ENCODE results near the gene MAFG. TPM values are rescaled to one million over a fixed set of nuclear protein-coding genes. Genes with fewer than 3 reads are reported as not detected.
A peak's percentile ranks its signal among the peaks of the same experiment; 100 is the strongest.

The MAFG gene
- total and polyA plus RNA-seq, 2 of the 13 experiments (the other 11 are each of a cell fraction or from before 2014, with no cell fraction given), result 14.5 to 20.0 TPM

DNA sequence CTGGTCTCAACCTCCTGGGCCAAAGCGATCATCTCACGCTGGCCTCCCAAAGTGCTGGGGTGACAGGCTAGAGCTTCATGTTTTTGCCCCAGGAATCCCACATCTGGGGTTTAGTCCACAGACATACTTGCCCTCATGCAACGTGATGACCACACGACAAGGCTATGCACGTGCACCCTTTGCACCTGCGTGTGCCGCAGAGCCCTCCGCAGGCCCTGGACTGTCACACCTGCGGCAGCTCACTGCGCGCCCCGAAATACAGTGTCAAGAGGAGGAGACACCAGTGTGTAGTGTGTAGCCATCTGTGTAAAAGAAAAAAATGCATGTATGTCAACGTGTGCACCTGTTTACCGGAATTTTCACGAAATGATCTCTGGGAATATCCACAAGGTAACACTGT, 23.0 kb upstream of the MAFG start (continued):
- TF ChIP-seq POLR2G (IDR thresholded peaks at IDR 0.05; ENCODE audit: low read depth, low read length), result no peak; the same call in 1 of the 2 replicates
- TF ChIP-seq TOE1 (CRISPR knock-in tag; IDR thresholded peaks at IDR 0.05), result no peak
- TF ChIP-seq ZNF343 (CRISPR knock-in tag; IDR thresholded peaks at IDR 0.05), result no peak
- TF ChIP-seq RBM39 (IDR thresholded peaks at IDR 0.05; ENCODE audit: low read depth, low read length, poor library complexity, severe bottlenecking), result peak; percentile 27
- no peak for TF ChIP-seq NRL (CRISPR knock-in tag; IDR thresholded peaks at IDR 0.05; ENCODE audit: borderline replicate concordance)
- no peak for TF ChIP-seq ZNF891 (CRISPR knock-in tag; IDR thresholded peaks at IDR 0.05)
- TF ChIP-seq NR0B2 (CRISPR knock-in tag; IDR thresholded peaks at IDR 0.05), result no peak
- no peak for TF ChIP-seq SIX4 (CRISPR knock-in tag; IDR thresholded peaks at IDR 0.05)
- TF ChIP-seq SCMH1 (CRISPR knock-in tag; IDR thresholded peaks at IDR 0.05; ENCODE audit: borderline replicate concordance), result no peak
- TF ChIP-seq, protein P1, sequence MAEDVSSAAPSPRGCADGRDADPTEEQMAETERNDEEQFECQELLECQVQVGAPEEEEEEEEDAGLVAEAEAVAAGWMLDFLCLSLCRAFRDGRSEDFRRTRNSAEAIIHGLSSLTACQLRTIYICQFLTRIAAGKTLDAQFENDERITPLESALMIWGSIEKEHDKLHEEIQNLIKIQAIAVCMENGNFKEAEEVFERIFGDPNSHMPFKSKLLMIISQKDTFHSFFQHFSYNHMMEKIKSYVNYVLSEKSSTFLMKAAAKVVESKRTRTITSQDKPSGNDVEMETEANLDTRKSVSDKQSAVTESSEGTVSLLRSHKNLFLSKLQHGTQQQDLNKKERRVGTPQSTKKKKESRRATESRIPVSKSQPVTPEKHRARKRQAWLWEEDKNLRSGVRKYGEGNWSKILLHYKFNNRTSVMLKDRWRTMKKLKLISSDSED (CRISPR knock-in tag; IDR thresholded peaks at IDR 0.05), result no peak
- TF ChIP-seq, protein P2, sequence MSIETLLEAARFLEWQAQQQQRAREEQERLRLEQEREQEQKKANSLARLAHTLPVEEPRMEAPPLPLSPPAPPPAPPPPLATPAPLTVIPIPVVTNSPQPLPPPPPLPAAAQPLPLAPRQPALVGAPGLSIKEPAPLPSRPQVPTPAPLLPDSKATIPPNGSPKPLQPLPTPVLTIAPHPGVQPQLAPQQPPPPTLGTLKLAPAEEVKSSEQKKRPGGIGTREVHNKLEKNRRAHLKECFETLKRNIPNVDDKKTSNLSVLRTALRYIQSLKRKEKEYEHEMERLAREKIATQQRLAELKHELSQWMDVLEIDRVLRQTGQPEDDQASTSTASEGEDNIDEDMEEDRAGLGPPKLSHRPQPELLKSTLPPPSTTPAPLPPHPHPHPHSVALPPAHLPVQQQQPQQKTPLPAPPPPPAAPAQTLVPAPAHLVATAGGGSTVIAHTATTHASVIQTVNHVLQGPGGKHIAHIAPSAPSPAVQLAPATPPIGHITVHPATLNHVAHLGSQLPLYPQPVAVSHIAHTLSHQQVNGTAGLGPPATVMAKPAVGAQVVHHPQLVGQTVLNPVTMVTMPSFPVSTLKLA (IDR thresholded peaks at IDR 0.05), result peak; percentile 76

Measured in HepG2 (cell line).